RWPE2 (cell line): ENCODE data around the gene DDX10.

Source experiments
- ATAC-seq: fragments of 200-7000 bp; cut with Tn5 transposase; 3 replicates; pipeline ENCODE4 v1.9.1; 2021; ENCODE audit warnings: low read depth
- DNase-seq: peaks from one replicate; pipeline ENCODE4 v3.0.0-alpha.2; 2020; ENCODE audit warnings: low spot score
- H3K27ac ChIP-seq: fragments of 450-650 bp; 2 replicates; pipeline ENCODE4 v1.5.1; 2017; ENCODE audit warnings: mild to moderate bottlenecking; ENCODE audit not compliant: poor library complexity, severe bottlenecking
- H3K27me3 ChIP-seq: fragments of 250-450 bp; sonication (Bioruptor Pico); 2 replicates; pipeline ENCODE4 v1.5.1; 2021; ENCODE audit warnings: mild to moderate bottlenecking, moderate library complexity; ENCODE audit not compliant: insufficient read depth, poor library complexity, severe bottlenecking
- H3K36me3 ChIP-seq: fragments of 250-450 bp; sonication (Bioruptor Pico); 2 replicates; pipeline ENCODE4 v1.5.1; 2020; ENCODE audit warnings: low read depth, mild to moderate bottlenecking, moderate library complexity
- H3K4me1 ChIP-seq: fragments of 250-450 bp; sonication (Bioruptor Pico); 2 replicates; pipeline ENCODE4 v1.5.1; 2021; ENCODE audit warnings: mild to moderate bottlenecking, moderate library complexity; ENCODE audit not compliant: insufficient read depth, poor library complexity, severe bottlenecking
- H3K4me3 ChIP-seq: fragments of 250-450 bp; sonication (Bioruptor Pico); 2 replicates; pipeline ENCODE4 v1.5.1; 2021; ENCODE audit warnings: mild to moderate bottlenecking, moderate library complexity; ENCODE audit not compliant: severe bottlenecking
- H3K9me3 ChIP-seq: fragments of 250-450 bp; sonication (Bioruptor Pico); 2 replicates; pipeline ENCODE4 v1.5.1; 2021; ENCODE audit warnings: mild to moderate bottlenecking, moderate library complexity; ENCODE audit not compliant: severe bottlenecking
- CTCF ChIP-seq: fragments of 450-650 bp; IDR thresholded peaks from one replicate; pipeline ENCODE4 v1.5.1; 2017; ENCODE audit warnings: mild to moderate bottlenecking, moderate library complexity; ENCODE audit not compliant: poor library complexity, severe bottlenecking

DDX10 gene

GRCh38 chr11:108705061-108705460 is 40.2 kb downstream of the DDX10 start:
- H3K27me3 ChIP-seq: no peaks in the 10 kb centered on the region
- peaks cover 31% of the 10 kb centered on the region for H3K36me3 ChIP-seq
- no peaks in the 10 kb centered on the region for H3K9me3 ChIP-seq
- ATAC-seq: no peak
- H3K27ac ChIP-seq: no peak overlapping the region
- no peaks in the 10 kb centered on the region for H3K4me1 ChIP-seq
- no peak for TF ChIP-seq CTCF
- H3K4me3 ChIP-seq: no peak overlapping the region
- DNase-seq: no peak

- Histone ChIP-seq H3K4me3 (no peak overlapping the region), H3K27ac (no peak overlapping the region), H3K9me3 (peaks cover 3% of the 10 kb centered on the region), H3K27me3 (no peaks in the 10 kb centered on the region), H3K4me1 (no peaks in the 10 kb centered on the region), H3K36me3 (peaks cover 37% of the 10 kb centered on the region)
- no peak for TF ChIP-seq CTCF
- ATAC-seq: no peak
- DNase-seq: no peak
Measured at GRCh38 chr11:108708173-108708572, 43.3 kb downstream of the DDX10 start.

- Histone ChIP-seq H3K27me3 (no peaks in the 10 kb centered on the region), H3K9me3 (peaks cover 3% of the 10 kb centered on the region), H3K36me3 (peaks cover 37% of the 10 kb centered on the region), H3K4me1 (no peaks in the 10 kb centered on the region), H3K27ac (no peak overlapping the region), H3K4me3 (no peak overlapping the region)
- DNase-seq (no peak), ATAC-seq (no peak)
- no peak for TF ChIP-seq CTCF
Measured at GRCh38 chr11:108709741-108710140, 44.9 kb downstream of the DDX10 start.

GRCh38 chr11:108713076-108713790 is 48.4 kb downstream of the DDX10 start:
- ATAC-seq (no peak), DNase-seq (no peak)
- Histone ChIP-seq H3K27me3 (no peaks in the 10 kb centered on the region), H3K27ac (no peak overlapping the region), H3K36me3 (peaks cover 31% of the 10 kb centered on the region; the same call in 1 of the 2 replicates), H3K4me3 (no peak overlapping the region), H3K4me1 (no peaks in the 10 kb centered on the region), H3K9me3 (peaks cover 3% of the 10 kb centered on the region)
- TF ChIP-seq CTCF: no peak

- no peak overlapping the region for H3K27ac ChIP-seq
- DNase-seq (no peak), ATAC-seq (no peak)
- no peaks in the 10 kb centered on the region for H3K27me3 ChIP-seq
- peaks cover 3% of the 10 kb centered on the region for H3K9me3 ChIP-seq
- no peak overlapping the region for H3K4me3 ChIP-seq
- peaks cover 15% of the 10 kb centered on the region; the same call in 1 of the 2 replicates for H3K36me3 ChIP-seq
- H3K4me1 ChIP-seq: no peaks in the 10 kb centered on the region
- no peak for TF ChIP-seq CTCF
Measured at GRCh38 chr11:108715239-108715638, 50.4 kb downstream of the DDX10 start.
